Activated CD4-positive, alpha-beta T cell treated with anti-CD3 and anti-CD28 coated beads, Interleukin-2, amount 50 U/mL, for 4 hours (primary cell): ENCODE measurements around the gene PDK3.

Experiments
- DNase-seq, 2 experiments: peaks; one replicate each; pipeline ENCODE4 v3.0.0-alpha.2; 2020

PDK3 gene

GRCh38 chrX:24563291-24564010 is 98.4 kb downstream of the PDK3 start:
- no peak for DNase-seq

DNA sequence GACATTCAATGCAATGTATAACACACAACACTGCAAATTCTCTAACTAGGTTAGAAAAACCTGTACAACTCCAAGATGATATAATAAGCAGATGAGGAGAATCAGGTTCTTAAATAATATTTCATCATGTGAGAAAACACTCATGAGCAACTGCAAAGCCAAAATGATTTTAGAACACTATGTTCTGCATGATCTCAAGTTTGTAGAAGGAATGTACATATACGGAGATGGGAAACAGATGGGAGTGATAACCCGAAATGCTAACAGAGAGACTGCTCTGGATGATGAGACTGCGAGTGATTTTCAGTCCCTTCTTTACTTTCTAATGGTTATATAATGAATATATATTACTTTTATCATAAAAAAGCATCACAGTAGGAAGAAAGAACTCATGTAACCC is 101.2 kb downstream of the PDK3 start:
- no peak for DNase-seq

DNA sequence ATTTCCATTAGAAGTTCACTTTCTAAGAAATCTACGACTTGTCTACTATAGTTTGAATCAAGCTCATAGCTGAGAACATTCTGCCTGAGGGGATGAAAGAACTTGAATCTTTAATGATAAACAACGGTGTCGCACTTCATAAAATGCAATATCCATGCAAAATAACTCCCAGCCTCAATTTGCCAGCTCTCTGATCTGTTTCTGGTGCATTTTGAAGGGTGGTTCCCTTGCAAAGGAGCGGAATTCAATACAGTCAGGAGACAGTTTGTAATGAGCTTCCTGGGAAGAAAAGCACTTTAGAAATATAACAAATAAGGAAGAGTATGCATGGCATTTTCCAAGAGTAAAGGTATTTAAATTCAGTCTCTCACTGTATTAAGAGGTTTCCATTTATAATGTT is 102.1 kb downstream of the PDK3 start:
- no peak for DNase-seq

DNA sequence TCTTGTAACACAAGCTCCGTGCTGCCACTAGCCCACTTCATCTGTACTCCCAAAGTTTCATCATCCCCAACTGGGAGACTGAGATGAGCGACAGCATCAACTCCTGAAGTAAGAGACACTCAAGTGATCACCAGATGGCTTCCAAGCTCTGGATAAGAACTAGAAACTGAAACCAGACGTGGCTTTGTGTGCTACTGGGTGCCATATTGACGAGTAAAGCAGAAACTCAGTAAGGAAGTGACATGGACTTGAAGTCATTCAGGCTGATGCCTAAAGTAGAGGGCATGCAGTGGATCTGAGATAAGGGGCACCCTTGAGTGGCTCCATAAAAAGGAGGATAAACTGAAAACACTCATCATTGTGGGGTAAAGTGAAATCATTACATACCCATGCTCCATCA is 109.7 kb downstream of the PDK3 start:
- DNase-seq: no peak

- no peak for DNase-seq
These were observed 110.4 kb downstream of the PDK3 start for GRCh38 chrX:24575496-24575895.

DNA sequence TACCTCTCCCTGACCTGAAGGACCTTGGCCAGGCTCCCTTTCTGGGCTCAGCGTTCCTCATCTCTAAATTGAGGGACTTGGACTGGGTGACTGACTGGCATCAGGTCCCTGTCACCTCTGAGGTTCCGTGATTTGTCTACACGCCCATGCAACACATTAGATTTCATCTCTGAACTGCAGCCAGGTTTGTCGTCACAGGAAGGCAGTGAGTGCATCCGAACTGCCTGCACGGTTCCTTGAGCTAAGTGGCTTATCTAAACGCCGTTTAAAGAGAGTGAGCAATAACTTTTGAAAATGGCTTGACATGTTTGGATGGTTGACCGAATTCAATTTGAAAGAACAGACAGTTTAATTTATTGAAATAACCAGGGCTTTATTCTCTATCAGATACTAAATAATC is 112.0 kb downstream of the PDK3 start:
- DNase-seq: no peak
